ENCODE results near the gene CDK19.

The CDK19 gene

GRCh38 chr6:110597761-110598160 lies 217.5 kb downstream of the CDK19 start:
- no peak for TF ChIP-seq EZH2 (IDR thresholded peaks at IDR 0.05; ENCODE audit: borderline replicate concordance, low read length)
- TF ChIP-seq CTCF (IDR thresholded peaks at IDR 0.05; ENCODE audit: low read length): no peak
- H3K9me3 ChIP-seq (ENCODE audit: low read length): no peaks in the 10 kb centered on the region
- no peak overlapping the region for H3K4me3 ChIP-seq (ENCODE audit: low read depth, low read length, poor library complexity, severe bottlenecking)
- no peaks in the 10 kb centered on the region for H3K27me3 ChIP-seq (ENCODE audit: insufficient read depth, low read length)
- H3K27ac ChIP-seq (ENCODE audit: low read depth, low read length, poor library complexity, severe bottlenecking): no peak overlapping the region
- no peaks in the 10 kb centered on the region for H3K36me3 ChIP-seq (ENCODE audit: insufficient read depth, low read length)
- no peak overlapping the region for H3K9ac ChIP-seq (ENCODE audit: low read length)
- no peaks in the 10 kb centered on the region for H4K20me1 ChIP-seq (ENCODE audit: insufficient read depth, low read length)
- H3K9me2 ChIP-seq (ENCODE audit: low read depth, low read length): no peaks in the 10 kb centered on the region
- no peak overlapping the region for H2AFZ ChIP-seq (ENCODE audit: low read length)
- no peaks in the 10 kb centered on the region for H3K4me1 ChIP-seq (ENCODE audit: insufficient read depth, low read length, severe bottlenecking)
- no peaks in the 10 kb centered on the region for H3F3A ChIP-seq (ENCODE audit: insufficient read depth, low read length)
- no peaks in the 10 kb centered on the region for H3K79me2 ChIP-seq (ENCODE audit: insufficient read depth, low read length)
- H3K4me2 ChIP-seq (ENCODE audit: low read length): no peak overlapping the region

- Histone ChIP-seq H3K27me3 (ENCODE audit: insufficient read depth, low read length) (no peaks in the 10 kb centered on the region), H3K4me1 (ENCODE audit: insufficient read depth, low read length, severe bottlenecking) (no peaks in the 10 kb centered on the region), H4K20me1 (ENCODE audit: insufficient read depth, low read length) (no peaks in the 10 kb centered on the region), H3K9ac (ENCODE audit: low read length) (no peak overlapping the region), H3K36me3 (ENCODE audit: insufficient read depth, low read length) (no peaks in the 10 kb centered on the region), H3K27ac (ENCODE audit: low read depth, low read length, poor library complexity, severe bottlenecking) (no peak overlapping the region), H2AFZ (ENCODE audit: low read length) (no peak overlapping the region), H3F3A (ENCODE audit: insufficient read depth, low read length) (no peaks in the 10 kb centered on the region), H3K9me3 (ENCODE audit: low read length) (no peaks in the 10 kb centered on the region), H3K4me2 (ENCODE audit: low read length) (no peak overlapping the region), H3K4me3 (ENCODE audit: low read depth, low read length, poor library complexity, severe bottlenecking) (no peak overlapping the region), H3K79me2 (ENCODE audit: insufficient read depth, low read length) (no peaks in the 10 kb centered on the region), H3K9me2 (ENCODE audit: low read depth, low read length) (no peaks in the 10 kb centered on the region)
- no peak for TF ChIP-seq EZH2 (IDR thresholded peaks at IDR 0.05; ENCODE audit: borderline replicate concordance, low read length)
- no peak for TF ChIP-seq CTCF (IDR thresholded peaks at IDR 0.05; ENCODE audit: low read length)
Observed at GRCh38 chr6:110596354-110596753, 218.9 kb downstream of the CDK19 start.

- Histone ChIP-seq H2AFZ (ENCODE audit: low read length) (no peak overlapping the region), H3K9me2 (ENCODE audit: low read depth, low read length) (no peaks in the 10 kb centered on the region), H3K27ac (ENCODE audit: low read depth, low read length, poor library complexity, severe bottlenecking) (no peak overlapping the region), H3F3A (ENCODE audit: insufficient read depth, low read length) (no peaks in the 10 kb centered on the region), H3K79me2 (ENCODE audit: insufficient read depth, low read length) (no peaks in the 10 kb centered on the region), H3K4me1 (ENCODE audit: insufficient read depth, low read length, severe bottlenecking) (no peaks in the 10 kb centered on the region), H3K9me3 (ENCODE audit: low read length) (no peaks in the 10 kb centered on the region), H3K27me3 (ENCODE audit: insufficient read depth, low read length) (no peaks in the 10 kb centered on the region), H3K36me3 (ENCODE audit: insufficient read depth, low read length) (no peaks in the 10 kb centered on the region), H3K4me2 (ENCODE audit: low read length) (no peak overlapping the region), H3K9ac (ENCODE audit: low read length) (no peak overlapping the region), H4K20me1 (ENCODE audit: insufficient read depth, low read length) (no peaks in the 10 kb centered on the region), H3K4me3 (ENCODE audit: low read depth, low read length, poor library complexity, severe bottlenecking) (no peak overlapping the region)
- TF ChIP-seq CTCF (IDR thresholded peaks at IDR 0.05; ENCODE audit: low read length) (no peak), EZH2 (IDR thresholded peaks at IDR 0.05; ENCODE audit: borderline replicate concordance, low read length) (no peak)
Observed at GRCh38 chr6:110595112-110595511, 220.2 kb downstream of the CDK19 start.

Measured in OCI-LY1 (cell line).